Stimulated activated CD4-positive, alpha-beta T cell treated with anti-CD3 and anti-CD28 coated beads, Interleukin-1b, Interleukin-23, amount 100 ng/mL, for 4 hours (primary cell): ENCODE results near the gene STMP1.
"Not testable (repeated sequence)": the region's sequence is repeated elsewhere in the genome, so short reads cannot be mapped to it uniquely, and the experiment has no call there.

Experiments
- DNase-seq, 2 donors: peaks; one replicate each; pipeline ENCODE4 v3.0.0-alpha.2; 2020; ENCODE audit warnings: low read depth in 2 of 2

The STMP1 gene

DNA sequence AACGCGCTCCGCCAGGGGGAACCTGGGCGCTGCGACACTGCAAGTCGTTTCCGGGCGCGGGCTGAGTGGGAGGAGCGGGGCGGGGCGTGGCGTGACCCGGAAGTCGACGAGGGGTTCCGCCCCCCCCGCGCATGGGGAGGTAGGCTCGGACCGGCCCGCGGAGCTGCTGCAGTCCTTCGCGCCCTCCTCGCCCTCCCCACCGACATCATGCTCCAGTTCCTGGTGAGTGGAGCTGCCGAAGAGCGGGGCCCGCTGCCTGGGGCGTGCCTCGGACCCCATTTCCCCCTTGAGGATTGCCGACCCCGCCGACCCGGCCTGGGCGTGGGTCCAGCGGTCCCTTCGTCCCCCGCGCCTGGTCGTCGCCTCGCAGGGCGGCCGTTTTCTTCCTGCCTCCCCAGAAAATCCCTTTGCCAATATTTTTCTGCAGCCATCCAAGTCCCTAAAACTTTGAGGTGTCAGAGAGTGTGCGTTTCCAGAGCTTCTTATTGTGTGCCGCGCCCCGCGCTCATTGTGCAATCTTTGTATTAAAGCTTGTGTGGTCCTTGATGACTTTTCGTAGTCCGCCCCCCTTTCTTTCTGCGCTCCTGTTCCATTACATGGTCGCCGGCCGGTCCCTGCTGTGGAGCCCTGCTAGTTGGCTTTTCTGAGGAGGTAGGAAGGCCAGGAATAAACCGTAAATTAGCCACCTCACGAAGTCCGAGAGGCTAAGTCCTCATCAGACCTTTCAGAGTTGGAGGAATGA is at the start of gene STMP1:
Gene STMP1, plus strand, starts transcription at position 142 of the 742 bp plus-strand sequence.
- peak; percentile 97 to 98 for DNase-seq

- no peak for DNase-seq
These were observed 46.2 kb upstream of the STMP1 start for GRCh38 chr7:135616136-135616535.

DNA sequence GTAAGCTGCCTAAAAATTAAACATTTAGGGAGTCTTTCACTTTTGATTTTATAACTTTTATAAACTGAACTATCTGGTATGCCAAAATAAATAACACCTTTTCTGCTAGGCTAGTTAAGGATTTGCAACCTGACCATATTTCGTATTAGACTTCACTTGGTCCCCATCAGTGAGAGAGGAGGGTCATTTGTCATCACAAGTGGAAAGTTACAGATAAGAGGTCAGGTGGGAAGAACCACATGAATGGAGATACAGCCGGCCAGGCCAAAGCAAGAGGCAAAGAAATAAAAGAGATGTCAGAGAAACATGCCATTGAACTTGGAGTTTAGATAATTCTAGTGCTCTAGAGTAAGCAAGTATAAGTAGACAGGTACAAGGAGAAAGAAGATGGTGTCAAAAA is 44.5 kb upstream of the STMP1 start:
- DNase-seq, result no peak

- no peak for DNase-seq
These were observed 43.8 kb upstream of the STMP1 start for GRCh38 chr7:135618510-135618909.

DNA sequence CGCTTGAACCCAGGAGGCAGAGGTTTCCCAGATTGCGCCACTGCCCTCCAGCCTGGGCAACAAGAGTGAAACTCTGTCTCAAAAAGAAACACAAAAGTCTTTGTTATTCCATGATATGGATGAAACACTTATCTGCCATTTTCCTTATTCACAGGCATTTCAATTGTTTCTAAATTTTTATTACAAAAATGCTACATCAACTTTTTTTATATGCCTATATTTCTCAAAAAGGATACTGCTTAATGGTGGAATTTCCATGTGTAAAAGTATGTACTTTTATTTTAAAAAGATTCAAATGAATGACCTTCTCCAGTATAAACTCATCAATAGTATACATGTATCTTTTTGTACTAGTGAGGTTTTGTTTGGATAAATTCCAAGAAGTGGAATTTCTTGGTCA is 41.9 kb upstream of the STMP1 start:
- no peak for DNase-seq

DNA sequence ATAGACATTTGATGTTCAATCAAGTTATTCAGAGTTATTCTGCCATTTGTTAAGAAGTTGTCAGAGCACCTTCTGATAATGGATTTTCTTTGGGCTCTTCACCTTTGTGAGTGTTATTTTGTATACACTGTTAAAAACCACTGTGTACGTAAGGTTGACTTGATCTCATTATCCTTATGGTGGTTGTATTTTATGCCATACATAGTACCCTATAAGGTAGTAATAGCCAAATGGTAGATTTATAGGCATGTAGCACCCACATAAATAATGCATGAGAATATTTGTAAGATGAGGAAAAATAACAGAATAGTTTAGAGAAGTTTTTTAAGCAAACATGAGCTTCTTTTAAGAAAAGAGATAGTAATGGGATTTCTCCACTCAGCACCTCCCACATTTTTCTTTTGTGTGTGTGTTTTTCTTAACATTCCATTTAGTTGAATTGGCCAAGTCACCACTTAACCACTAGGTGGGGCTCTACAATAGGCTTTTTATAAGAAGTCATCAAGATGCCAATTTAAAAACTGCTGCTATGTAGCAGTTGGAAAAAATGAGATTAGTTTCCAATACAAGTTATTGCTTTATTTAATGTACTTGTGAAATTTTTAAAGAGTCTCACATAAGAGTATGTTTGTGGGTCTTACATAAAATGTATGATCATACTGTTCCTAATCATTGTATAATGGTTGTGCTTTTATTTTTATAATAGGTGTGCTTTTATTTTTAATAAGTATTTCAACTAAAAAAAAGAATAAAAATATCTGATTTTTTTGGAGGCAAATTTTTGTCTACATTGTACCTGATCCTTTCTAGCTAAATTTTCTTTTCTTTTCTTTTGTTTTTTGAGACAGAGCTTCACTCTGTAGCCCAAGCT is 41.1 kb upstream of the STMP1 start:
- DNase-seq, result no peak

- no peak for DNase-seq
These were observed 28.0 kb upstream of the STMP1 start for GRCh38 chr7:135634191-135634878.

DNA sequence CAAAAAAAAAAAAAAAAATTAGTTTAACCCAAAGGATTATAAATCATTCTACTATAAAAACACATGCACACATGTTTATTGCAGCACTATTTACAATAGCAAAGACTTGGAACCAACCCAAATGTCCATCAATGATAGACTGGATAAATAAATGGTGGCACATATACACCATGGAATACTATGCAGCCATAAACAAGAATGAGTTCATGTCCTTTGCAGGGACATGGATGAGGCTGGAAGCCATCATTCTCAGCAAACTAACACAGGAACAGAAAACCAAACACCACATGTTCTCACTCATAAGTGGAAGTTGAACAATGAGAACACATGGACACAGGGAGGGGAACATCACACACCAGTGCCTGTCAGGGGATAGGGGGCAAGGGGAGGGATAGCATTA is 22.6 kb upstream of the STMP1 start:
- DNase-seq, result not testable (repeated sequence)

DNA sequence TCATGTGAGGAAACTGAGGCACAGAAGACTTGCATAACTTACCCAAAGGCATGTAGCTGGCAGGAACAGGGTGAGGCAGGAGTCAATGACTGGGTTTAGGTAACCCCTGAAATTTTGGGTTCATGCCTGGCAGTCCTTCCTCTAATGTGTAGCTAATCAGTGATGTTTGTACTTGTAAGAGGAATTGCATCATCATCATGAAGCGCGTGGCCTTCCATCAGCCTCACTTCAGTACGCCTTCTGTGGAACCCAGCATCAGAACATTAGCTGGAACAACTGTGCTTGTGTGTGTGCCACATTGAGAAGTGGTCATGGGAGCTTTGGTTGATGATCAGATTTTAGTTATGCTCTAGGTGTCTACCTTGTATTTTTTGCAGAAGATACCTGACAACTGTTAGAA is 18.2 kb upstream of the STMP1 start:
- no peak for DNase-seq

DNA sequence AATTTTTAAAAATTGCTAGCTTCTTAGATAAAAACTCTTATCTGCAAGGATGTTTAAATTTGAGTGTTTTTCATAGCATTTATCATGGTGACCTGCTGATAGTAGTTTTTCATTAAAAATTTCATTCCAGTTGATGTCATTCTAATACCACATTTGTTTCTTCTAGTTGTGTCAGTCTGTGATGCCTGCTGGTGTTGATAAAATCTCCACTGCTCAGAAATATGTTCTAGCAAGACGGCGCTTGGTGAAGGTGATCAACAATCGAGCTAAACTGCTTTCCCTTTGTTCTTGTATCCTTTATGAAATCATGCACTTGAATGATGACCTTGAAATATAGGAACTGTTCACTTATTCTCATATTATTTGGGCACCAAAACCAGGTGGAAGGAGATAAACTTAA is 17.6 kb upstream of the STMP1 start:
- DNase-seq, result no peak

DNA sequence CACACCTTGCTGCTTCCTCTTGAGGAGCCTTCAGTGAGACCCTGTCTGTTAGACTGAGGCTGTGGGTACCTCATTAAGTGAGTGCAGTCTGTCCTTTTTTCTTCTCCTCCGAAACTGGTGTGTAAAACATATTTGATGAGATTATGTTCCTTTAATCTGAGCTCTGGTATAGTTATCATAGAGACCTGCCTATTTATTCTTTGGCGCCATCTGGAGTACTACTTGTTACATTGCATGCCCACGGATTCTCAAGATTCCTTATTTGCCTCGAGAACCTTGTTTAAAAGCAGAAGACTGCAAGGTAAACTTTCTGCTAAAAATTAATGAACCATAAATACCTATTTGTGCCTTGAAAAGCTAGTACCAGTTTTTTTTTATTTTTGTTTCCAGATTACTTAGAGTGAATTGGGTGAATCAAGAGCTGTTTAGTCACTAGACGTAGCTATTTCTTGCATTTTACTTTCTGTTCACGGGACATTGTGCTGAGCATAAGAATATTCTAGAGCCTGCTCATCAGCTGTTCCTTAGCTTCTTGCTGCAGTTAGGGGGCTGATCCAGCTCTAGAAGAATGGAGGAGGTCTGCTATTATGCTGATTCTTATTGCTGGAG is 16.9 kb upstream of the STMP1 start:
- DNase-seq, result no peak

- no peak for DNase-seq
These were observed 14.6 kb upstream of the STMP1 start for GRCh38 chr7:135647755-135648154.

- DNase-seq, result no peak
These were observed 14.1 kb upstream of the STMP1 start for GRCh38 chr7:135648235-135648634.

- DNase-seq, result no peak
These were observed 11.3 kb upstream of the STMP1 start for GRCh38 chr7:135650831-135651573.

DNA sequence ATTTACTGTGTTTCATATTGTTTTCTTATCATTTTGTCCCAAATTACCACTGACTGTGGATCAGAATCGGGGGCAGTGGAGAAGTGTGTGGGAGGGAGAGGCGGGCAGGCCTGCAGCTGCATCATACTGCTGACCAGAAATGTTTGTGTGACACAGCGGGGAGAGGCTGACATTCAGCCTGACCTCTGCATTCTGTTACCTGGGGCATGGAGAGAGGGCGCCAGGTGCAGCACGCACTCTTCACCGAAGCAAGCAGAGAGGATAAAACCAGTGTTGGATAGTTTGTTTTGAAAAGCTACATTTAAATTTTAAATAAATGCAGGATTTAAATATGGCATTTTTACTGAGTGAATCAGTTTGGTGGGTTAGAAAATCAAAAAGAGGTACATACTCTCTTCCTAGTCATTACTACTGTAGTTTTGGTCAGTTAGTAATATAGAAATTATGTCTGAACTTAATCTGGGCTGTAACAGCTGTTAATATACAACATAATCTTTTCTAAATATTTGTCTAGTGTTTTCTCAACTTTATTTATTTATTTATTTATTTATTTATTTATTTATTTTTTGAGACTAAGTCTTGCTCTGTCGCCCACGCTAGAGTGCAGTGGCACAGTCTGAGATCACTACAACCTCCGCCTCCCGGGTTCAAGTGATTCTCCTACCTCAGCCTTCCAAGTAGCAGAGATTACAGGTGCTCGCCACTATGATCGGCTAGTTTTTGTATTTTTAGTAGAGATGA is 8.8 kb upstream of the STMP1 start:
- no peak for DNase-seq

- no peak for DNase-seq
These were observed 3.8 kb upstream of the STMP1 start for GRCh38 chr7:135658564-135658963.

- DNase-seq, result no peak
These were observed 3.0 kb upstream of the STMP1 start for GRCh38 chr7:135659159-135659846.

- peak in 1 of 2 donors; percentile 8 for DNase-seq
These were observed 797 bp upstream of the STMP1 start for GRCh38 chr7:135661311-135662122.

- DNase-seq, result no peak
These were observed 266 bp upstream of the STMP1 start for GRCh38 chr7:135662123-135662372.
